HG03342 (cell line): Measurements from ENCODE around the gene PRKAR1B.

ENCODE experiments used
- ATAC-seq: cut with Tn5 transposase; IDR thresholded peaks from one replicate; pipeline ENCODE4 v1.9.1; 2021; ENCODE audit warnings: mild to moderate bottlenecking, moderate library complexity; ENCODE audit not compliant: unreplicated experiment

Gene PRKAR1B

DNA sequence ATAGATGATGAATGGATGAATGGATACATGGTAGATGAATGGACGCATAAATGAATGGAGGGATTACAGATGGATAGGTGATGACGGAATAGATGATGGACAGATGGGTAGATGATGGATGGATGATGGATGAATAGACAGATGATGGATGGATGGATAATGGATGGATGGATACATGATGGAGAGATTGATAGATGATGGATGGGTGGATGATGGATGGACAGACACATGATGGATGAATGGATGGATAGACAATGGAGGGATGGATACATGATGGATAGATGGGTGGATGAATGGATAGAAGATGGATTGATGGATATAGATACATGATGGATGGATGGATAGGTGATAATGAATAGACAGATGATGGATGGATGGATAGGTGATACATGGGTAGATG, 198.6 kb downstream of the PRKAR1B start:
- ATAC-seq = no peak

DNA sequence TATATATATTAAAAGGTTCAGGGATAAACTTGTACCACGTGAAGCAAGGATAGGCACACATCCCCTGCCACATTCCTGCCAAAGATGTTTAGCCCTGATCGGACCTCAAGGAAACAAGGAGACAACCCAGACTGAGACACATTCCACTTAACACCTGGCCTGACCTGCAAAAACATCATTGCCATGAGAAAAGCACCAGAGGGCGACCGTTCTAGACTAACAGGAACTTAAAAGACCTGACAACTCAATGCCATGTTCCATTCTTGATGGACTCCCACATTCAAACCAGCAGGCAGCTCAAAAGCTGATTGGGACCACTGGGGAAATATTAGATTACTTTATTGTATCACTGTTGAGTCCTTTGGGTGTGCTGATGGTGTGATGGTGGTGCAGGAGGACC, 199.4 kb downstream of the PRKAR1B start:
- ATAC-seq = no peak

DNA sequence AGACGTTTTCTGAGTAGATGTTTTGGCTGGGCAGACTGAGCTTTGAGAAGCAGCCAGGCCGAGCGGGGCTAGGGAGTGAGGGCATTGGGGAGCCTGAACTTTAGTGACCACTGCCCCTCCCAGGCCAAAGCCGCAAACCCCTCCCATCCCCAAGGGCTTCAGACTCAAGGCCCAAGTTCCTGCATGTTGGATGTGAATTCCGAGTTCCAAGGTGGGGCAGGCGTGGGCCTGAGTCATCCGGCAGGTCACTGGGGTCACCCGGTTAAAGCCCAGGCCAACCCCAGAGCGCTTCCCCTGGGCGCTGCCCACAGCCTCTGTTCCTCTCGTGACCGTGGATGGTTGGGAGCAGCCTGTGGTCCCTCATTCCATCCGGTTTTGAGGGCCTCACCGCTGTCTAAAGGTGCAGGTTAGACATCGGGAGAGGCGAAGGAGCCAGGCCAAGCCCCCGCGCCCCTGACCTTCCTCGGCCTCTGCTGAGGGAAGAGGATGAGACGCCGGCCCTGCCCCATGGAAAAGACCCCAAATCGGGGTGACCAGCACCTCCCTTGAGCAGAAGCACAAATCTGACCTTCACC, 200.5 kb downstream of the PRKAR1B start:
- ATAC-seq = no peak

DNA sequence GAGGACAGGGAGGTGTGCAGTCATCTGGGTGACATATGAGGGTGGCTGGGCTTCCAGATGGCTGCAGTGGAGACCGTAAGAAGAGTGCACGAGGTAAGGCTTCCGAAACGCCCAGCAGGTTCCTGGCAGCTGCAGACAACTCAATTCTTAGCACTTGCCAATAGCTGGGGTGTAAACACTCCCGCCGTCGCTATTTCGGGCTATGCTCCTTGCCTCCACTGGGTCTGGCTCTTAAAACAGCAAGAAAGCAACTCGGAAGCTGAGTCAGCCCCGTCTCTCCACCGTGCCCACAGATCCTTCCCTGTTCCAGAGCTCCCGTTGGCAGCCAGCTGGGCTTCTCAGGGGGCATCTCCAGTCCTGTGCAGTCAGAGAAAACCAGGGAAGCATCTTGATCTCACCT, 201.3 kb downstream of the PRKAR1B start:
- ATAC-seq = no peak

DNA sequence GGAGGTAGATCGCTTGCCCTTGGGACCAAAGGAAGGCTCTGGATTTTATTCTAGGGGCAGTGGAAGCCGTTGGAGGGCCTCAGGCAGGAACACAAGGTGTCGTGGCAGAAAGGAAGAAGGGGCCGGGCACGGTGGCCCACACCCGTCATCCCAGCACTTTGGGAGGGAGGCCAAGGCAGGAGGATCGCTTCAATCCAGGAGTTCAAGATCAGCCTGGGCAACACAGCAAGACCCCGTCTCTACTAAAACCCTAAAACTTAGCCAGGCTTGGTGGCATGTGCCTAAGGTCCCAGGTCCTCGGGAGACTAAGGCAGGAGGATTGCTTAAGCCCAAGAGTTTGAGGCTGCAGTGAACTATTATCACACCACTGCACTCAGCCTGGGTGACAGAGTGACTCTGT, 202.3 kb downstream of the PRKAR1B start:
- ATAC-seq = no peak

DNA sequence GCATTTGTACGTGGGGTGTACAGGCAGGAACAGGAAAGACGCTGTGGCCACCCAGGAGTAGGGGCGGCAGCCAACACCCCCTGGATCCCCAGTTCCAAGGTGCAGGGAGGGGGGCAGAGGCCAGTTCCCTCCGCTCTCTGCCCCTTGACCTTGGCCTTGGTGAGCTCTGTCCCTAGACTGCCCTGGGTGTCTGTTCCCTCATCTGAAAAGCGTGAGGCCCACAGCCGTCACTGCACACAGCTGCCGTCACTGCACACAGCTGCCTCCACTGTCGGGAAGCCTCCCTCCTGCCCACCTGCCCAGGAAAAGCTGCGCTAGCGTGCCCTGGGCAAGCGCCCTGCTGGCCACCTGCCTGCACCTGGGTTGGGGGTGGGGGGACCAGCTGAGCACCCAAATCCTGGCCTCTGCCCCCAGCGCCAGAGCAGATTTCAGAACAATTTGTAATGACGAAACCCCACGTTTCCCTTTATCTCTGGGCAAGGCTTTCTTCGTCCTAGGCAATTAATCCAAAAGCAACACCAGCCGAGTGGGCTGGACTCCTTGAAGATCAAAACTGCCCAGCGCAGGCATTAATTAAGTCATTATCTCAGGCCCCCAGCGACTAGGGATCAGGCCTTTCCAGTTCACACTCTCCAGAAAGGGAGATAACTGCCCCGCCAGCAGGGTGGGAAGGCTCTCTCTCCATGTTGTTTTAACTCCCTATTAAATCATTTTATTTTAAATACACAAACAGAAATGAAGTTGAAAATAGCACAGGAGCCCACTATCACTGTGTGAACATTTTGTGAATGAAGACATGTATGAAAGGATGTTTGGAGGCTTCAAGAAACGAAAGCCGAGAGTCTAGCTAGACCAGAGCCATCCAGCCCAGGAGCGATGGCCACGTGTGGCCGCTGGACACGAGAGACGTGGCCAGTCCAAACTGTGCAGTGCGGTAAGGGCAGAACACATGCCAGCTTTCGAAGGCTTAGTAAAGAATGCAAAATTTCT, 203.4 kb downstream of the PRKAR1B start:
- ATAC-seq = no peak

DNA sequence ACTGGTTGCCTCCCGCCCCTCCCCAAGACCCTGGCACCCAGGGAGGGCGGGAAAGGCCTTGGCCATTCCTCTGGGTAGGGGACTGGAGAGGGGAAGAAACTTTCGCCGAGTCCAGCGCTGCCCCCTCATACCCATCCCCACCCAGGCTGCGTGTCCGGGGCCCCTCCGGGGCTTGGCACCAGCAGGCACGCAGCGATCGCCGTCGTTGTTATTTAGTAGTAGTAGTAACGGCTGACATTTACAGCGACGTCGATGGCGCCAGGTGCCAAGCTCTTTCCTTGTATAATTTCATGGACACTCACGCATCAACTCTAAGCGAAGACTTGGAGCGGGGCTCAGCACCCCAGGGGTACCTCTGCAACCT, 204.1 kb downstream of the PRKAR1B start:
- no peak for ATAC-seq

DNA sequence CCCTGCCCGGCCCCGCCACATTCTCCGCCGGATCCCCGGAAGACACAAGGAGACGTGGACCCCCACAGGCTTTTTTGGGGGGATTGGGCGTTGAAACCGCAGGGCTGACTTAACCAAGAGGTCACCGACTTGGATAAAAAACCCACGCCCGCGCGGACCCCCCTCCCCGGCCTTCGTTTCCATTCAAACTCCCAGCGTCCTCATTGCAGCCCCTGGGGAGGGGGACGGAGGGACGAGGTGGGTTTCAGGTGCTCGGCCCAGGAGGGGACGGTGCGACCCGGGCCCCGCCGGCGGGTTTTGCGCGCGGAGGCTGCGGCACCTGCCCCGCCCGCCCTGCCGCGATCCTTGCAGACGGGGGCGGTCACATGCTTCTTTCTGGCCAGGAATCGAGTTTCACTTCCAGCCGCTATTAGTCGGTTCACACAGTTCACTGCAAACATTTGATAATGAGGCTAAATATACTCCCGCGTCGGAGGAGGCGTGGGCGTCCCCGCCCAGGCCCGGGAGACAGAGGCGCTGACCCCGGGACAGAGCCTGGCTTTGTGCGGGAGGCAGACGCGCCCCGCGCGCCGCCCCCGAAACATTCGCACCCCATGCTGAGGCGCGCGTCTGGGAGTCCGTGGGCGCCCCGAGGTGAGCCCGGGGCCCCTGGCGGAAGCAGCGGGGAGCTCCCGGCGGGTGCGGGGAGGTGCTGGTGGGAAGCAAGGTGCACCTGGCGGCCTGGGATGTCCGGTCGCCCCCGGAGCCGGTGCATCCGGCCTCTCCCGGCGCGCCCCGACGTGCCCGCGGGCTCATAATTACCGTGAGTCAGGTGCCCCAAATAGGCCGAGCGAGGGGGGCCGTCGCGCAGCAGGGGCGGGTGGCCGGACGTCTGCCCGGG, 204.8 kb downstream of the PRKAR1B start:
- ATAC-seq = peak; percentile 37

DNA sequence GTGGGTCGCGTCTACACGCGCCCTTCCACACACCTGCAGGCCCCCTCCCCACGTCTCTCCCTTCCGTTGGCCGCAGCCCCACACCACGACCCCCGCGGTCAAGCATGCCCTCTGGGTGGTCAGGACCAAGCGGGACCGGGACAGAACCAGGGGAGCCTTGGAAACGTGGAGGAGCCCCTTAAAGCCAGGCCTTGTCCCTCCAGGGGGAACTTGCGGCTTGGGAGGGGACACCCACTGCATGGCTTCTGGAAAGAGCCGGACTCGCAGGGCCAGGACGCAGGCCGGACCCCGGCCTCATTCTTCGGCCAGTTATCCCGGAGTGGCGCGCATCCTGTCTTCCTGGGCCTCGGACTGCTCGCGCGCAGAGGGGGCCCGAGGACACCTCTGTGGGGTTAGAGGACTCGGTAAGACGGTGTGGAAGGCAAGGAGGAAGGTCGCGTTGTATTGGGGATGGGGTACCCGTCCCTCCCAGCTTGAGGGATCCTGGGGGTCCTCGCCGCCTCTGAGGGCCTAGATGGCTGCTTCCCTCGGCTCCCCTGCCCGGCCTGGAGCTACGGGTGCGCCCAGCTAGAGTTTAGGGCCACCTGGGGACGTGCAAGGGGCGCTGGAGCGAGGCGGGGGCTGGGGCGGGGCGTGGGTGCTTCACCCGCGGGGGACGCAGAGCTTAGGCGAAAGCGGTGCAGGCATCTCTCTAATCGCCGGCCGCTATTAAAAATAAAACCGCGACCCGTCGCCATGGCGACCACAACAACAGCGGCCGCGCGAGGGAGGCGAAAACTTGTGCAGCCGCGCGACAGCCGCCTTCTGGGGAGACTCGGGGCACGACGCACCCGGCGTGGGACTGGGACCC, 205.6 kb downstream of the PRKAR1B start:
- no peak for ATAC-seq

DNA sequence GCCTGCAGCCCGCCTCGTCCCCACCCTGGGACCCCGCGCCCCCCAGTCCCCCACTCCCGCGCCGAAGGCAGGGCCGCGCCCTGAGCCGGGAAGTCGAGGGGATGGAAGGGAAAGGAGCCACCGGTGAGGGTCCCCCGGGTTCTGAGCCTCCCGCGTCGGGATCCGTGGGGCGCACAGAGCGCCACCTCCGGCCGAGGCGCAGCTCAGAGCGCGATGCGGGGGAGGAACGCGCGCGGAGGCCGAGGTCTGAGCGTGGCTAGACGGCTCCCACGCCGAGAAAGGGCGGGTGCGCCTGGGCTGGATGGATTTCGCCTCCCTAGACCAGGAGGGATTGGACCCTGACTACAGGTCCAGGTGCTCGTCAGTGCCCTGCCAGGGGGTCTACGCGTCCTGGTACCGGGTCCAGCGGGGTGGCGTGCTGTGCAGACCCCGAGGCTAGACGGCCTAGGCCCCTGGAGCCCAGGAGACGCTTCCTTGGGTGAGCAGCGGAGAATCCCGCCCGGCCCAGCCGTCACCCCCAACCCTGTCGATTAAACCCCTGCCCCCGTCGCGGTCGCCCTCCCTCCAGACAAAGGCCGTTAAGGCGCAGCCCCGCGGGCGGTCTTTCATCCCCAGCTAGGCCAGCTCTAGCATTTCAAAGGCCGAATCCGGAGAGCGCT, 206.4 kb downstream of the PRKAR1B start:
- ATAC-seq = no peak

DNA sequence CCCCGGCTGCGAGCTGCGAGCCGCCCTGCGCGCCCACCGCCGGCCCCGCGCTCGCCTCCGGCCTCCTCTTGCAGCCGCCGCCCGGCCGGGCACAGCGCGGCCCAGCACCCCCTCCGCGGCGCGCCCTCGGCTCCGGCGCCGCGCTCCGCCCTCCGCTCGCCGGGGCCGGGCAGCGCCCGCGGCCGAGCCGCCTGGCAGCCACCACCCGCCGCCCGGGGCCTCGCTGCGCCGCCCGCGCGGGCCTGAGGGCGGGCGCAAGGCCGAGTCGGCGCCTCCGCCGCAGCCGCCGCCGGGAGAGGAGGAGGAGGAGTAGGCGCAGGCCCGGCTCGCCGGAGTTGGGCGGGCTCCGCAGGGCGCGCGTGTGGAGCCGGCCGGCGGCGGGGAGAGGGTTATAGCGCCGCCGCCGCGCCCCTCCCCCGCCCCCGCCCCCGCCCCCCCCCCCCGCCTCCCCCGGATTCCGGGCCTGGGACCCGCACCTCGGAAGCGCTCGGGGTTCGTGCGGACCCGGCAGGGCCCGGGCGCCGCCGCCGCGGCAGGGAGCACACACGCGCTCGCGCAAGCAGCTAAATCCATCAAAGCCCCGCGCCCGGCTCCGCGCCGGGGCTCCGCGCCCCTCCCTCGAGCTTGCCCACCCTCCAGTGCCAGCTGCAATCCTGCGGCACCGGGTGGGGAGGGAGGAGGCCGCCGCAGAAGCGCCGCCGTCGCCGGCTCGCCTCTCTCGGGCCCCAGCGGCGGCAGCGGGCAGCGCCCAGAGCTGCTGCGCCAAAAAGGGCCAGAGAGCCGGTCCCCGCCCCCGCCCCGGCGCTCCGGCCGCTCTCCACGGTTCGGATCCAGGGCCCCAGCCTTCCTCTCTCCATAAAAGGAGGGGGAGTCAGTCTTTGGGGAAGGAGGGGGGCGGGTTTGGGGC, 207.3 kb downstream of the PRKAR1B start, which contains the start of gene PDGFA:
TSS of gene PDGFA (minus strand) at position 363 of the 907 bp plus-strand sequence. CDS start 845 bp downstream, outside the sequence.
- no peak for ATAC-seq

DNA sequence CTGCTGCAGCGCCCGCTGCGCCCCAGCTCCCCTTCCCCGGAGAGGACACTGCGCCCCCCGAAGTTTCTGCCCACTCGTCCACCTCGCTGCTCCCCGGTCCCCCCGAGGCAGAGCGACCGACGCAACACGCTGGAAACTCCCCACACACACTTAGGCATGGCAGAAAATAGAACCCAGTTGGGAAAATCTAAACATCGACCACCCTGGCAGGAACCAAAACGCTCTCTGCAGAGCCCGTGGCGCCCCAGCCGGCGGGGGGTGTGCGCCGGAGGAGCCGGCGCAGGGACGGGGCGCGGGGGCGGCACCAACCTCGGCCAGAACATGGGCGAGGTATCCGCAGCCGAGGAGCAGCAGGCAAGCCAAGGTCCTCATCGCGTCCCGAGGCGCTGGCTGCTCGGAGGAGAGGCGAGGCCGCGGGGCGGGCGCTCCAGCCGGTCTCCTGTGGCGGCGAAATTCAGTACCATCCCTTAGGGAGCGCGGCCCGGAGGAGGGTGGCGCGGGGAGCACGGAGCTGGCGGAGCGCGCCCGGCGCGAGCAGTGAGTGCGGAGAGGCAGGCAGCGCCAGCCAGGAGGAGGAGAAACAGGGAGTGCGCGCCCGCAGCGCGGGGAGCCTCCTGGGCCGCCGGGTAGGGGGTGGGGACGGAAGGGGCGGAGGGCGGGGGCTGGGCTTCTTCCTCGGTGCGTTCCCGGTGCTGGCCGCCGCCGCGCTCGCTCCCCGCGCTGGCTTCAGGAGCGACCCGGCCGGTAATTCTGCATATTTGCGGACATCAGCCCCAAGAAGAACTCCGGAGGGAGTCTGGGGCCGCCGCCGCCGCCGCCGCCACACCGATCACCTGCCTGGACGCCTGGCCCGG, 208.2 kb downstream of the PRKAR1B start:
- ATAC-seq = no peak

DNA sequence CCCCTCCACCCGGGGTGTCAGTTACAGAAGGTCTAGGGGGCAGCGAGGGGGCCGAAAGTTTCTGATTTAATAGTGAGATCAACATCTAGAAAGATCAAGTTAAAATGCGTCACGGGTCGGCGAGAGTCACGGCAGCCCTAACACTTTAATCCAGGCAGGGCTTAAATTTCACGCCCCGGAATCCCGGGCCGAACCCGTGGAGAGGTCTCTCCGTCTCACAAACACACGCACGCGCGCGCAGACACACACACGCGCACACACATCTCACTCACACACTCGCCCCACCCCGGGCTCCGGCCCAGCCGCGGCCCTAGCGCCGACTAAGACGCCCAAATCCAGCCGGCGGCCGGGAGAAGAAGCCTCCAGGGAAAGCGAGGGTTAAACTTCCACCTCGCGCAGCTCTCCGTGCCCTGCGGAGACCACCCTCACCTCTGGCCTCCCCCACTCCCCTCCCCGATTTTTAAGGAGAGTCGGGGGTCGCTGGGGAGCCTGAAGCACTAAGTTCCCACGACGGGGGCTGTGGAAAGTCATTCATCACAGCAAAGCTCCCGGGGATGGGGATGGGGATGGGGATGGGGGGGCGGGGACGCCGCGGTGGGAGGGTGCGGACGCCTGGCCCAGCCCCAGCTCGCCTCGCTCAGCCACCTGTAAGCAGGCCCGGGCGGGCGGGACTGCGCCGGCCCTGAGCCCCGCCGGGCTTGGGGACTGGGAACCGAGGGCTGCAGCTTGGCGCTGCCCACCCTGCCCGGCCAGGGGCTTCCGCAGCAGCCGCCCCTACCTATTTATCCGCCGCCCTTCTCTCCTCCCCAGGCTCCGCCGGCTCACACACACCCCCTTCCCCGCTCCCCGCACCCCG, 209.1 kb downstream of the PRKAR1B start:
- no peak for ATAC-seq

DNA sequence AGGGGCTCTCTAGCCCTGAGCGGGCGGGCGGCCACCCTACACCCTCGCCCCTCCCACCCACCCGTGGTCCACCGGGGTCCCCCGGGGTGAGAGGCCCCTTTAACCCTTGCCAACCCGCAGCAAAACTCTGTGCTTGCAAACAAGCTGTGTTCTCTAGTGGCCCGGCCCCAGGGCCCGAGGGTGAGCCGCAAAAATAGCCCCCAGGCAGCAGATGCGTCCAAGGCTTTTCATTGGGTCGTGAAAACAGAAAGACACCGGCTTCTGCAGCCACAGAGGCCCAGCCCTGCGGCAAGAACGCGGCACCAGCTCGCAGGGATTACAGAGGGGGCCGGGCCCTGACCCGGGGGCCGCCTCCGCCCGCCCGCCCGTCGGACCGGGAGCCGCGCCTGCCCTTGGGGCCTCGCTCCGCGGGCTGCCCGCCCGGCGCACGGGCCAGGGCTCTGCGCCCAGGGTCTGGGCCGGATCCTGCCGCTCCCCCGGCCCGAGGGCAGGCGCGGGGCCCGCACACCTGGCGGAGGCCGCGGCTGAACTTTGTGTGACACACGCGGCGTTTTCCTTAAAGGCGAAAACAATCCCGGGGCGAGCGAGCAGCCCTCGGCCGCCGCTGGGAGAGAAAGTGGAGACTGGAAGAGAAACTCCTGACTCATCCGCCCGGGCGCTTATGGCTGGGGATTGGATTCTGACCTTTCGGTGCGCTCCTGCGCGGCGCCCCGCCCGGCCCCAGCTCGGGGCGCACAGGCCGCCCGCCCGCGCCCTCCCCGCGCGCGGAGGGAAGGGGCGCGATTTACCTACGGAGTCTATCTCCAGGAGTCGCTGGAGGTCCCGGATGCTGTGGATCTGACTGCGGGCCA, 210.2 kb downstream of the PRKAR1B start:
- no peak for ATAC-seq

DNA sequence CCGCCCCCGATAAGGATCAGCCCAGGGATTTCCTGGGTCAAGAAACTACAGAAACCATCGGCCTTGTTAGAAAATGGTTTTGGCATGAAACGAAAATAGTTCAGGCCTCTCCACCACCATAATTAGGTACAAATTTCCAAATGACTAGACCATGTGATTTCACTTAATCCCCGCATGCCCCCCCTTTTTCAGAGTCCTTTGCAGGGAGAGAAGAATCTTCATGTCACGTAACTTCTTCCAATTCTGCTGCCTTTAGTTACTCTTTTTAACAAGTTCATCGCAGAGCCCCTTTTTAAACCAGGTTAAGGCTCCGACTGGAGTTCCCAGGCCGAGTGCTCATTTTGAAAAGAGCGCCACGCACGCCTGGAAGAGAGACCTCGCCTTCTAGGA, 210.9 kb downstream of the PRKAR1B start:
- no peak for ATAC-seq

DNA sequence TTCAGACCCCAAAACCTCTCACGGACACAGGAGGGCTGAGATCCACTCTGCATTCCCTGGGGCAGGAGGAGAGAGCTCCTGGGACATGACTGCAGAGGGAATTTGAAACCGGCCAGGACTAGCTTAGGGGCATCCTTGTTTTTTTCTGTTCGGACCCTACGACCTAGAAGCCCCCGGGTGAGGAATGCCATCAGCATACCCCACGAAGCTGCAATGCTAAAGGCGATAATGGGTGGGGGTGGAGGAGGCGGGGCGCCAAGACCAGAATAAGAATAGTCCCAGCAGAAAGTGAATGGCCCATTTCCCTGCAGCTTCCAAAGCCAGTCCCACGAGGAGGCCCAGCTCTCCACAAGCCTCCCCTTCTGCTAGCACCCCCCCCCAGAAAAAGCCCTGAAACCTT, 211.5 kb downstream of the PRKAR1B start:
- ATAC-seq = no peak
